Measurements from ENCODE around the gene CATSPER3. TPM values are rescaled to one million over a fixed set of nuclear protein-coding genes. Genes with fewer than 3 reads are reported as not detected.

Gene CATSPER3
- total and polyA plus RNA-seq, 2 of the 8 experiments (the other 6 are each of a cell fraction or from before 2014, with no cell fraction given) = 0.62 TPM; not detected in 1

GRCh38 chr5:134958755-134959154 lies 9.0 kb upstream of the CATSPER3 start:
- Histone ChIP-seq H2AK5ac (ENCODE audit: low read depth, low read length) (no peak overlapping the region), H3K4me3 (ENCODE audit: extremely low read depth in 1 of 4, insufficient read depth in 2 of 4, low read depth in 3 of 4, low read length in 4 of 4) (no peak overlapping the region), H3K23me2 (ENCODE audit: low read depth, low read length) (no peaks in the 10 kb centered on the region), H3K9me3 (ENCODE audit: insufficient read depth in 2 of 2, low read depth in 1 of 2, low read length in 1 of 2) (peaks cover 0 to 3% of the 10 kb centered on the region in 2 experiments; a peak in 1 of 4 replicates), H4K5ac (ENCODE audit: insufficient read length, low read depth, low read length) (no peak overlapping the region), H2BK15ac (ENCODE audit: low read length) (no peak overlapping the region), H2BK120ac (replicated peaks; ENCODE audit: low read depth, low read length) (no peak overlapping the region), H3K27me3 (replicated peaks in 1 of 4; ENCODE audit: control insufficient read depth in 3 of 4, extremely low read depth in 1 of 4, insufficient read depth in 3 of 4, low read length in 3 of 4) (no peaks in the 10 kb centered on the region), H4K91ac (replicated peaks; ENCODE audit: insufficient read length, low read length) (no peak overlapping the region), H2BK20ac (ENCODE audit: low read length) (no peak overlapping the region), H2BK5ac (ENCODE audit: low read depth, low read length) (no peak overlapping the region), H3K23ac (ENCODE audit: insufficient read length) (no peak overlapping the region), H3K4me1 (replicated peaks in 1 of 4; ENCODE audit: control insufficient read depth in 3 of 4, insufficient read depth in 4 of 4, low read length in 3 of 4) (peaks cover 0 to 6% (median 3%) of the 10 kb centered on the region in 4 experiments; a peak in 4 of 7 replicates), H3K4ac (replicated peaks; ENCODE audit: insufficient read length, low read depth, low read length) (no peak overlapping the region), H3K18ac (ENCODE audit: extremely low read depth, low read length) (no peak overlapping the region), H3K14ac (ENCODE audit: insufficient read length) (no peak overlapping the region), H3K36me3 (ENCODE audit: control insufficient read depth in 2 of 4, insufficient read depth in 4 of 4, low read length in 3 of 4) (no peaks in the 10 kb centered on the region; a peak in 2 of 8 replicates), H3K4me2 (ENCODE audit: insufficient read depth in 1 of 2, low read depth in 2 of 2, low read length in 2 of 2) (0 out of 4 replicates have a peak overlapping the region, but pooled peaks of 1 of the 2 experiments have one; percentile 18), H2BK12ac (ENCODE audit: low read depth, low read length) (no peak overlapping the region), H3K79me1 (ENCODE audit: low read depth, low read length) (no peaks in the 10 kb centered on the region), H2AFZ (ENCODE audit: low read length) (no peak overlapping the region), H4K8ac (ENCODE audit: extremely low read depth, insufficient read depth, low read length) (no peak overlapping the region), H3K56ac (replicated peaks; ENCODE audit: insufficient read length, low read depth, low read length) (no peak overlapping the region), H3K9ac (replicated peaks in 1 of 4; ENCODE audit: extremely low read depth in 1 of 4, low read depth in 3 of 4, low read length in 3 of 4) (no peak overlapping the region), H4K20me1 (replicated peaks in 1 of 2; ENCODE audit: control insufficient read depth in 1 of 2, insufficient read depth in 2 of 2, low read length in 2 of 2) (no peaks in the 10 kb centered on the region), H3K27ac (ENCODE audit: low read depth, low read length) (no peak overlapping the region), H3K79me2 (ENCODE audit: control insufficient read depth in 1 of 2, insufficient read depth in 2 of 2, low read length in 2 of 2) (no peaks in the 10 kb centered on the region)
- peak; percentile 39 to 48; a peak in 3 of 4 replicates for TF ChIP-seq RAD21 (IDR thresholded peaks at IDR 0.05 in 1 of 2, conservative IDR thresholded peaks at IDR 0.05 in 1 of 2; ENCODE audit: low read depth in 2 of 2, low read length in 2 of 2)
- peak; percentile 53; the same call in 1 of the 2 replicates for TF ChIP-seq SRF (IDR thresholded peaks at IDR 0.05; ENCODE audit: low read depth, low read length)
- 0 out of 2 replicates have a peak, but pooled peaks have one; percentile 8 for TF ChIP-seq TCF12 (IDR thresholded peaks at IDR 0.05; ENCODE audit: low read depth, low read length)
- TF ChIP-seq KDM5A (IDR thresholded peaks at IDR 0.05; ENCODE audit: low read length) = no peak
- TF ChIP-seq CTCF (IDR thresholded peaks at IDR 0.05; ENCODE audit: control extremely low read depth in 1 of 3, insufficient read depth in 1 of 3, low read depth in 1 of 3, low read length in 3 of 3) = peak in 1 of 3 experiments; percentile 22; a peak in 1 of 4 replicates
- no peak for TF ChIP-seq CBX5 (IDR thresholded peaks at IDR 0.05; ENCODE audit: low read depth, low read length)
- FAIRE-seq = peak; percentile 86
- ChIA-PET POLR2A (ENCODE audit: partially characterized antibody) (no interaction called here), CTCF (ENCODE audit: partially characterized antibody) (interaction anchor here (0.6 kb wide), 1 partner anchor 938 kb away, joined by 4 read pairs; no protein-coding TSS in a partner anchor)
- peak in 1 of 2 experiments; percentile 46 for DNase-seq (ENCODE audit: low read depth in 1 of 2, low spot score in 2 of 2)
- 40% methylated on average over 3 of the region's 3 CpGs; no CpG with 5 or more reads in 1 of the 2 experiments for WGBS, 2 experiments (ENCODE audit: extremely low coverage in 1 of 2, insufficient coverage in 1 of 2, insufficient read length in 1 of 2, insufficient replicate concordance in 2 of 2, low coverage in 1 of 2, low lambda C conversion rate in 2 of 2, missing lambda C conversion rate in 1 of 2)
